MCF 10A (cell line): ENCODE measurements around the gene POLE. TPM values are rescaled to one million over a fixed set of nuclear protein-coding genes. Genes with fewer than 3 reads are reported as not detected.

ENCODE experiments used
- BruUV-seq: library from RNA; stranded (reverse); fragments of 400-500 nt; replicated peaks from 2 replicates; lab custom pipeline; 2021; lab: Mats Ljungman, UMichigan
- CTCF ChIA-PET: fragments of 300-600 bp; sonication (Branson Sonifier 250); formaldehyde crosslinking; extraction: SDS; loops from one replicate; lab custom pipeline; 2021; ENCODE audit warnings: antibody characterized with exemption, inconsistent platforms; lab: Yijun Ruan, JAX
- POLR2A ChIA-PET: fragments of 300-600, 350-650 bp; sonication (Branson Sonifier 250); formaldehyde crosslinking; extraction: SDS; loops from one replicate; lab custom pipeline; 2020; ENCODE audit warnings: antibody characterized with exemption, inconsistent platforms; lab: Yijun Ruan, JAX
- DNase-seq: peaks from one replicate; pipeline ENCODE4 v3.0.0-alpha.2; 2018; ENCODE audit not compliant: unreplicated experiment
- H3K27ac Mint-ChIP-seq: one replicate; pipeline ENCODE4 v1.8.0; 2022; ENCODE audit warnings: mild to moderate bottlenecking, low read depth, mixed read lengths; ENCODE audit not compliant: unreplicated experiment
- H3K27me3 Mint-ChIP-seq: one replicate; pipeline ENCODE4 v1.8.0; 2022; ENCODE audit warnings: mixed read lengths; ENCODE audit not compliant: insufficient read depth, unreplicated experiment
- H3K36me3 Mint-ChIP-seq: one replicate; pipeline ENCODE4 v1.8.0; 2022; ENCODE audit warnings: mild to moderate bottlenecking, moderate library complexity, mixed read lengths; ENCODE audit not compliant: insufficient read depth, unreplicated experiment
- H3K4me1 Mint-ChIP-seq: one replicate; pipeline ENCODE4 v1.8.0; 2022; ENCODE audit warnings: mixed read lengths; ENCODE audit not compliant: insufficient read depth, unreplicated experiment
- H3K4me3 Mint-ChIP-seq: one replicate; pipeline ENCODE4 v1.8.0; 2022; ENCODE audit warnings: mild to moderate bottlenecking, moderate library complexity, mixed read lengths; ENCODE audit not compliant: unreplicated experiment
- H3K9me3 Mint-ChIP-seq: one replicate; pipeline ENCODE4 v1.8.0; 2022; ENCODE audit warnings: mixed read lengths; ENCODE audit not compliant: unreplicated experiment
- CTCF ChIP-seq: fragments of 200-600 bp; IDR thresholded peaks from one replicate; pipeline ENCODE4 v1.8.0; 2022; ENCODE audit warnings: antibody characterized with exemption, mild to moderate bottlenecking; ENCODE audit not compliant: unreplicated experiment
- intact Hi-C: fragments of 100-400 bp; cut with micrococcal nuclease; formaldehyde crosslinking; loops from 2 replicates; pipeline ENCODE4 v1.14.1; 2022
- total RNA-seq: library from RNA; stranded (reverse); gene quantifications from 2 replicates; pipeline ENCODE4 v1.2.3, GENCODE V29; 2022

The POLE gene
- total RNA-seq, 1 experiment from 2014 or later = 36.3 TPM

GRCh38 chr12:132707241-132707640, 20.1 kb upstream of the POLE start:
- ChIA-PET CTCF (no interaction called here), POLR2A (no interaction called here)
- no peak overlapping the region for H3K4me3 Mint-ChIP-seq
- TF ChIP-seq CTCF = no peak
- no TSS peak for BruUV-seq
- peaks cover 20% of the 10 kb centered on the region for H3K36me3 Mint-ChIP-seq
- intact Hi-C loops = no loop called here
- H3K9me3 Mint-ChIP-seq = no peaks in the 10 kb centered on the region
- DNase-seq = no peak
- H3K27me3 Mint-ChIP-seq = no peaks in the 10 kb centered on the region
- H3K27ac Mint-ChIP-seq = no peak overlapping the region
- no peaks in the 10 kb centered on the region for H3K4me1 Mint-ChIP-seq

GRCh38 chr12:132703641-132704040, 16.5 kb upstream of the POLE start:
- no peak for DNase-seq
- BruUV-seq = no TSS peak
- Mint-ChIP-seq H3K27ac (no peak overlapping the region), H3K9me3 (no peaks in the 10 kb centered on the region), H3K36me3 (peaks cover 48% of the 10 kb centered on the region), H3K4me1 (no peaks in the 10 kb centered on the region), H3K27me3 (no peaks in the 10 kb centered on the region), H3K4me3 (no peak overlapping the region)
- ChIA-PET POLR2A (no interaction called here), CTCF (no interaction called here)
- TF ChIP-seq CTCF = no peak
- intact Hi-C loops = no loop called here

- Mint-ChIP-seq H3K27me3 (no peaks in the 10 kb centered on the region), H3K36me3 (peaks cover 50% of the 10 kb centered on the region), H3K4me1 (no peaks in the 10 kb centered on the region), H3K9me3 (no peaks in the 10 kb centered on the region), H3K27ac (no peak overlapping the region), H3K4me3 (no peak overlapping the region)
- intact Hi-C loops = no loop called here
- ChIA-PET POLR2A (no interaction called here), CTCF (no interaction called here)
- TF ChIP-seq CTCF = no peak
- BruUV-seq = no TSS peak
- no peak for DNase-seq
Observed at GRCh38 chr12:132702640-132703039, 15.5 kb upstream of the POLE start.

- DNase-seq = peak; percentile 55
- no TSS peak for BruUV-seq
- CTCF ChIA-PET = no interaction called here
- Mint-ChIP-seq H3K27me3 (no peaks in the 10 kb centered on the region), H3K27ac (no peak overlapping the region), H3K4me1 (no peaks in the 10 kb centered on the region), H3K9me3 (no peaks in the 10 kb centered on the region), H3K36me3 (peaks cover 55% of the 10 kb centered on the region), H3K4me3 (no peak overlapping the region)
- POLR2A ChIA-PET = interaction anchor here (0.7 kb wide), 1 partner anchor 1780 kb away, joined by 3 read pairs; no protein-coding TSS in a partner anchor
- TF ChIP-seq CTCF = no peak
- intact Hi-C loops = no loop called here
Observed at GRCh38 chr12:132700212-132700822, 13.2 kb upstream of the POLE start.
